GM18951 (cell line): ENCODE results near the gene TRRAP.

ENCODE experiments used
- POLR2A ChIP-seq: IDR thresholded peaks from 4 replicates; pipeline ENCODE4 v1.6.1; 2011; ENCODE audit warnings: mild to moderate bottlenecking; ENCODE audit not compliant: insufficient read length, insufficient read depth; ENCODE audit errors: extremely low read depth
- in situ Hi-C: fragments of 300-500 bp; cut with MboI; formaldehyde crosslinking; loops from one replicate; pipeline ENCODE4 v1.12.0; 2022; ENCODE audit warnings: low sequenced_read_pairs, mixed read lengths, inconsistent platforms; ENCODE audit not compliant: unreplicated experiment

The TRRAP gene

DNA sequence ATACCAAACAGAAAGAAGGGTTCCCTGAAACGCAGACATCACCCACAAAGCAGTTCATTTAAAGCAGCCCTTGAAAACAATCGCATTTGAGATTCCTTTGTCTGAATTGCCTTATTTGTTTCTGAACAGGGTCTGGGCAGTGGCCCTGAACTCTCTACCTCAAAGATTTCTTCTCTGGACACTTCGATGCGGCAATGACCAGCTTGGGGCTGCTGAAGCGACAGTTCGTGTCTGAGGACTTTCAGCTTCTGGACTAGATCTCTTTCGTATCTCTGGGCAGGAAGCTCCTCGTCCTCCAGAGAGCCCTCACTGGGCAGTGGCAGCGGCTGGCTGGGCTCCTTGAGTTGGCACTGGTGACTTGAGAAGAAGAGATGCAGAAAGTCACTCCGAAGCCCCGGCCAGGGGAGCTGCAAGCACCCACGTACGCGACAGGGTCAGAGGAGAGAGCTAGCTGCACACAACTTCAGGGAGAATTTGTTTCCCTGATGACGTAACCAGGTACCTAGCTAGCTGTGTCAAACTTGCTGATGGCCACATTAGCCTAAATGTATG is 169.3 kb downstream of the TRRAP start:
- TF ChIP-seq POLR2A: no peak
- in situ Hi-C loops: no loop called here

DNA sequence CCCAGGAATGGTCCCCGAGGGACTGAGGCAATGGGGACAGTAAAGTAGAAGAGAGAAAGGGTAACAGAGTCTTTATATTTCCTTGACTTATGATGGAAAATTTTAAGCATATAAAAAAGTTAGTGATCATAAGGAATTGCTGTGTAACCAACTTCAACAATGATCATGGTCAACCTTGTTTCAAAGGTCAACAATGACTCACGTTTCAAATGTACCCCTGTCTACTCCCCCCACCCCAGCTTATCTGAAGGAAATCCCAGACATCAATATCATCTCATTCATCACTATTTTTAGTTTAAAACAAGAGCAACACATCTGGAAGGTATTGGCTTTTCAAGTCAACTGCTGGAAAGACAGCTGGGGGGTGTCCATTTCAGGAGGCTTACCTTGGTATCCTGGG is 172.6 kb downstream of the TRRAP start:
- no peak for TF ChIP-seq POLR2A
- in situ Hi-C loops: no loop called here

DNA sequence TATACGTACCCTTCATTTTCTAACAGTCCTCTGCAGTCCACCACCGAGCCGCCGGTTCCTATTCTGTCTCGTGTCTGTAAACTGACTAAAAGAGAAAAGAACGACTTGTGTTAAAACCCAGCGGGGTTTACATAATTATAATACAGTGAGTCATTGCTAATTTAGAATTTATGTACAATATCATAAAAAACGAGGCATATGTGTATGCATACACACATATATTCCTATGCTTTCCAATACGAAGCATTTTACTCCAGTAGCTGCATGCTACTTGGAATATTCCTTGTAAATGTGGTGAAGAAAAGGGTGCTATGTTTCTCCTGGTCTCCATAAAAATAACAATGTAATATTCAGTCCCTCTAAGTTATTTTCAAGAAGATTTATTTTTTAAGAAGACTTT is 176.4 kb downstream of the TRRAP start:
- in situ Hi-C loops: no loop called here
- TF ChIP-seq POLR2A: no peak

DNA sequence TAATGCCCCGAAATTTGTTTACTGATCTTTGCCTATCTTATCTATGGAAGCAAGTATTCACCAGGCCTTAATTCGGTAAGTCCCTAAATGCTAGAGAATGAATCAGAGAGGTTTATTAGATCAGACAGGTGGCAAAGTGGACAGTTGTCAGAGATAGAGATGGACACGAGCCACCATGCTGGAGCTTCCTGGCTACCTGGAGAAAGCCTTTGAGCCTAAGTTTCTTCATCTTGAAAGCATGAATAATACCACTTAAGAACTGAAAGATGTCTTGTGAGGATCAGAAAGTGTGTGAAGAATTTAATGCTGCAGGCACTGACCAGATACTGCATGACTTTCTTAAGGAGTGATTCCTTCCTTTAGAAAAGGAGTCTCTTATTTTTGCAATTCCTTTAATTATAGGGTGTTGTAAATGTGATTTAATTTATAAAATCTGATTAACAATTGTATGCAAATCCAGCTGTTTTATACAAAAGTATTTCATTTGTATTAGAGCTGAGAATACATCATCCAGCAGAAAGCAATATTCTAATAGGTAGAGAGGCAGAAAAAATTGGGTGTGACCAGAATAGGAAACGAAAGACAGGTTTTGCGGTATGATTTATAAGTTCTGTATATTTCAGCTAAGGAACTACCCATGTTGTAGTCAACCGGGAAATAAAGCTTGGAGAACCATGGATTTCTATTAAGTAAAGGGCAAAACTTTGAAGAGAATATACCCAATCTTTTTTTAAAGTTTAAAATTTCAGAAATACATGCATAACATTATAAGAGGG is 182.9 kb downstream of the TRRAP start:
- TF ChIP-seq POLR2A: no peak
- in situ Hi-C loops: no loop called here
